Measurements from ENCODE around the gene PRLH.

Gene PRLH

DNA sequence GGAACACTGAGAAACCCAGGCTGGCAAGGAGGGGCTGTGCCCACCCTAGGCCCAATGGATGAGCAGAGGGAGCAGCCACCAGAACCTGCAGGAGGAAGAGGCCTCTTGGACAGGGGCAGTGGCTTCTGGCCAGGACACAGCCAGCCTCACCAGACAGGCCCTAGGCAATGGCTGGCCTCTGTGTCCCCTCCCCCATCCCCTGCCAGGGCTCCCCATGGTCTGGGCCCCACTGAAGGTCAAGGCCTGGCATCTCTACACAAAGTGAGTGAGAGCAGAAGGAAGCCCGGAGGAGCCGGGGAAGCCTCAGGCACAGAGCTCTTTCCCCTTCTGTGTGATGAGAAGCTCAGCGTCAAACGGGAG lies 6.3 kb downstream of the PRLH start:
- H3K4me1 ChIP-seq (ENCODE audit: insufficient read depth, insufficient read length): peaks cover 9% of the 10 kb centered on the region
- TF ChIP-seq YY1 (IDR thresholded peaks at IDR 0.05; ENCODE audit: insufficient read depth, insufficient read length) (no peak), ZNF274 (IDR thresholded peaks at IDR 0.05; ENCODE audit: low read depth, low read length) (no peak), SUZ12 (IDR thresholded peaks at IDR 0.05; ENCODE audit: extremely low read depth, insufficient read depth, insufficient read length) (no peak)
- no peaks in the 10 kb centered on the region for H3K9me3 ChIP-seq (ENCODE audit: insufficient read depth, low read length)
- H3K9ac ChIP-seq (ENCODE audit: insufficient read length, low read depth): no peak overlapping the region
- no peak for DNase-seq (ENCODE audit: low read depth, low spot score)
- no peaks in the 10 kb centered on the region for H3K36me3 ChIP-seq (ENCODE audit: insufficient read depth, insufficient read length, low read length)
- no peak overlapping the region for H3K4me3 ChIP-seq (ENCODE audit: insufficient read length, low read depth)
- H3K27me3 ChIP-seq (ENCODE audit: insufficient read depth, insufficient read length): no peaks in the 10 kb centered on the region

DNA sequence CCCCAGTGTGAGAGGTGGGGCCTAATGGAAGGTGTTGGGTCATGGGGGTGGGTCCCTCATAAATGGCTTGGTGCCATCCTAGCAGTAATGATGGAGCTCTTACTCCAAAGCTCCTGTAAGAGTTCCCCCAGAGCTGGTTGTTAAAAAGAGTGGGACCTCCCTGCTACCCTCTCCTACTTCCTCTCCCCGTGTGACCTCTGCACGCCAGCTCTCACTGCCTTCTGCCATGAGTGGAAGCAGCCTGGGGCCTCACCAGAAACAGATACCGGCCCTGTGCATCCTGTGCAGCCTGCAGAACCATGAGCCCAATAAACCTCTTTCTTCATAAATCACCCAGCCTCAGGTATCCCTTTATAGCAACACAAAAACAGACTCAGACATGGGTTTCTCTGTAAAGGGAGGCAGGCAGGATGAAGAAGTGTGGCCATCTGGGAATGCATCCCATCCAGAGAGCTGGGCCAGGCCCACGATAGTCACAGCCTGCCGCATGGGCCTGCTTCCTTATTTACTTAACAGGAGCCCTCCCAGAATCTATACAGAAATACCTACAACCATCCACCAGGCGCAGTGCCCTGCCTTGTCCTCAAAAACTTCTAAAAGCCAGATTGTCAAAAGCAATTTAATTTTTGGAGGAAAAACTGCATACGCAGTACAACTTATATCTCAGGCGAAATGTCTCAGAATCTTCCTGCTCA lies 7.5 kb downstream of the PRLH start:
- no peak overlapping the region for H3K4me3 ChIP-seq (ENCODE audit: insufficient read length, low read depth)
- H3K27me3 ChIP-seq (ENCODE audit: insufficient read depth, insufficient read length): no peaks in the 10 kb centered on the region
- no peak for DNase-seq (ENCODE audit: low read depth, low spot score)
- no peak overlapping the region for H3K9ac ChIP-seq (ENCODE audit: insufficient read length, low read depth)
- H3K4me1 ChIP-seq (ENCODE audit: insufficient read depth, insufficient read length): peaks cover 9% of the 10 kb centered on the region
- TF ChIP-seq SUZ12 (IDR thresholded peaks at IDR 0.05; ENCODE audit: extremely low read depth, insufficient read depth, insufficient read length) (no peak), YY1 (IDR thresholded peaks at IDR 0.05; ENCODE audit: insufficient read depth, insufficient read length) (no peak), ZNF274 (IDR thresholded peaks at IDR 0.05; ENCODE audit: low read depth, low read length) (no peak)
- H3K36me3 ChIP-seq (ENCODE audit: insufficient read depth, insufficient read length, low read length): no peaks in the 10 kb centered on the region
- no peaks in the 10 kb centered on the region for H3K9me3 ChIP-seq (ENCODE audit: insufficient read depth, low read length)

DNA sequence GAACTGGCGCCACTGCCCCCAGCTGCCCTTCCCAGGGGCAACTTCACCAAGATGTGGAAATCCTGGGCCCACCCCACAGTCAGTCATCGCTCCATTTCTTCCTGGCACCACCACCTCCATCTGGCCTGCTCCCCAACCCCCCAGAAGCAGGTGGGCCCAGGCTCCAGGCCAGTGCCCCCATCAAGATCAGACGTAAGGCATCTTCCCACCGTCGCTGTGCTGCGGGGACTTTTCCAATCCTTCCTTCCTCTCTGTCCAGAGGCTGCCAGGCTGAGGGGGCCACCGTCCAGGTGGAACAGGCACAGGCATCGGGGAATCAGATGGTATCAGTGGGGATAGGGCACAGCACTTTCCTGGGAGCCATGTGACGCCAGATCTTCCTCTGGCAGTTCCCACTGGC lies 8.1 kb downstream of the PRLH start:
- no peak for DNase-seq (ENCODE audit: low read depth, low spot score)
- Histone ChIP-seq H3K4me1 (ENCODE audit: insufficient read depth, insufficient read length) (peaks cover 9% of the 10 kb centered on the region), H3K4me3 (ENCODE audit: insufficient read length, low read depth) (no peak overlapping the region), H3K36me3 (ENCODE audit: insufficient read depth, insufficient read length, low read length) (no peaks in the 10 kb centered on the region), H3K9me3 (ENCODE audit: insufficient read depth, low read length) (no peaks in the 10 kb centered on the region), H3K9ac (ENCODE audit: insufficient read length, low read depth) (no peak overlapping the region), H3K27me3 (ENCODE audit: insufficient read depth, insufficient read length) (no peaks in the 10 kb centered on the region)
- no peak for TF ChIP-seq ZNF274 (IDR thresholded peaks at IDR 0.05; ENCODE audit: low read depth, low read length)

GRCh38 chr2:237574894-237575868 lies 8.8 kb downstream of the PRLH start:
- no peak overlapping the region for H3K4me3 ChIP-seq (ENCODE audit: insufficient read length, low read depth)
- H3K9ac ChIP-seq (ENCODE audit: insufficient read length, low read depth): no peak overlapping the region
- H3K4me1 ChIP-seq (ENCODE audit: insufficient read depth, insufficient read length): peaks cover 9% of the 10 kb centered on the region
- H3K27me3 ChIP-seq (ENCODE audit: insufficient read depth, insufficient read length): no peaks in the 10 kb centered on the region
- TF ChIP-seq ZNF274 (IDR thresholded peaks at IDR 0.05; ENCODE audit: low read depth, low read length): no peak
- no peak for TF ChIP-seq YY1 (IDR thresholded peaks at IDR 0.05; ENCODE audit: insufficient read depth, insufficient read length)
- TF ChIP-seq SUZ12 (IDR thresholded peaks at IDR 0.05; ENCODE audit: extremely low read depth, insufficient read depth, insufficient read length): no peak
- H3K36me3 ChIP-seq (ENCODE audit: insufficient read depth, insufficient read length, low read length): no peaks in the 10 kb centered on the region
- H3K9me3 ChIP-seq (ENCODE audit: insufficient read depth, low read length): no peaks in the 10 kb centered on the region
- DNase-seq (ENCODE audit: low read depth, low spot score): no peak

- TF ChIP-seq ZNF274 (IDR thresholded peaks at IDR 0.05; ENCODE audit: low read depth, low read length) (no peak), YY1 (IDR thresholded peaks at IDR 0.05; ENCODE audit: insufficient read depth, insufficient read length) (no peak), SUZ12 (IDR thresholded peaks at IDR 0.05; ENCODE audit: extremely low read depth, insufficient read depth, insufficient read length) (no peak)
- peaks cover 9% of the 10 kb centered on the region for H3K4me1 ChIP-seq (ENCODE audit: insufficient read depth, insufficient read length)
- no peaks in the 10 kb centered on the region for H3K27me3 ChIP-seq (ENCODE audit: insufficient read depth, insufficient read length)
- no peaks in the 10 kb centered on the region for H3K9me3 ChIP-seq (ENCODE audit: insufficient read depth, low read length)
- no peak overlapping the region for H3K9ac ChIP-seq (ENCODE audit: insufficient read length, low read depth)
- no peak for DNase-seq (ENCODE audit: low read depth, low spot score)
- H3K4me3 ChIP-seq (ENCODE audit: insufficient read length, low read depth): no peak overlapping the region
- no peaks in the 10 kb centered on the region for H3K36me3 ChIP-seq (ENCODE audit: insufficient read depth, insufficient read length, low read length)
These were observed 9.8 kb downstream of the PRLH start for GRCh38 chr2:237575869-237576862.

DNA sequence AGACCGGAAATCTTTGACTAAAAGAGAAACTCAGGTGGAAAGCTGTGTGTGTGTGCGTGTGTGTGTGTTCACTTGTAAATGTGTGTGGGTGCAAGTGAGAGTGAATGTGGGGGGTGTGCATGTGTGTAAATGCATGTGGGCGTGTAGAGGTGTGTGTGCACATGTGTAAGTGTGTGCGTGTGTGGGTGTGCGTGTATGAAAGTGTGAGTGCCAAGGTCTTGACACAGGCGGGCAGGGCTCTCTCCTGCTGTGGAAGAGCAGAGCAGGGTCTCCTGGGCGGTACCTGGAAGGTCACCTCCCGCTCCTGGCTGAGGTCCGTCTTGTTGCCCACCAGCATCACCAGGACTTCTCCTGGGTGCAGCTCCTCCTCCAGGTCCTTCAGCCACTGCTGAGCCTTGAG lies 10.6 kb downstream of the PRLH start:
- no peak overlapping the region for H3K4me3 ChIP-seq (ENCODE audit: insufficient read length, low read depth)
- no peaks in the 10 kb centered on the region for H3K27me3 ChIP-seq (ENCODE audit: insufficient read depth, insufficient read length)
- H3K36me3 ChIP-seq (ENCODE audit: insufficient read depth, insufficient read length, low read length): no peaks in the 10 kb centered on the region
- peaks cover 10% of the 10 kb centered on the region for H3K4me1 ChIP-seq (ENCODE audit: insufficient read depth, insufficient read length)
- DNase-seq (ENCODE audit: low read depth, low spot score): no peak
- TF ChIP-seq ZNF274 (IDR thresholded peaks at IDR 0.05; ENCODE audit: low read depth, low read length) (no peak), YY1 (IDR thresholded peaks at IDR 0.05; ENCODE audit: insufficient read depth, insufficient read length) (no peak), SUZ12 (IDR thresholded peaks at IDR 0.05; ENCODE audit: extremely low read depth, insufficient read depth, insufficient read length) (no peak)
- H3K9me3 ChIP-seq (ENCODE audit: insufficient read depth, low read length): no peaks in the 10 kb centered on the region
- H3K9ac ChIP-seq (ENCODE audit: insufficient read length, low read depth): no peak overlapping the region

All from NT2/D1 (cell line).